ENCODE data around the gene SETD3. TPM values are rescaled to one million over a fixed set of nuclear protein-coding genes. Genes with fewer than 3 reads are reported as not detected.

SETD3 gene
- total RNA-seq, 1 donor from 2014 or later = 62.8 TPM

DNA sequence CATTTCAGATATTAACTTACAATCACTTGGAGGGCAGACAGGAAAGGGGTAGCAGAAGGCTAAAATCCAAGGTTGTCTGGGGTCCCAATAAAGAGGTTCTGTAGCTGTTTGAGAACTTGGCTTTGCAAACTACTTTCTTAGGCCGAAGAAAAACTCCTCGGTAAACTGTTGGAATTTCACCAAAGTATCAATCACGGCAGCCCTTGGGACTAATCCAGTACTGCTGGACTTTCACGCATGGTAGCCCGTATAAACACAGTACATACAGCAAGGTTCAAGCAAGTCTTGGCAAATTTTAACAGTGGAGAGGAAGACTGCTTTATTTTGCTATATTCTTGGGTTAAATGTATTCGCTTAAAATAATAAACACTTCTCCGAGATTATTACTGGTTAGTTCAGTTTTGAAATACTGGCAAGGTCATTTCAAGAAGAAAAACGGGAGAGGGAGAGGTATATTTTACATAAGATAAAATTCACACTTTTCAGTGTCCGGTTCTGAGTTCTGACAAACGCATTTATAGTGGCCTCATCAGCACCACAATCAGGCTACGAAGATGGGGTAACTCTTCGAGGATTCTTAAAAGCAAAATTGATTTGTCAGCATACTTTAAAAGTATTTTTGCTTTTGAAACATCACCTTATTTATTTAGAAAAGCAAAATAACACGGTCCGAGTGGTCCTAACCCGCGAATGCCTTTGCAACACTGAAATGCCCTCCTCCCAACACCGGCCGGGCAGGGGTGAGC is 1.3 kb downstream of the SETD3 start:
- H2AFZ ChIP-seq (ENCODE audit: low read depth, low read length) = peak overlapping the region; percentile 77
- FAIRE-seq = no peak
- no peaks in the 10 kb centered on the region for H3K9me3 Mint-ChIP-seq (ENCODE audit: unreplicated experiment)
- peaks cover 89% of the 10 kb centered on the region for H3K79me2 ChIP-seq (ENCODE audit: insufficient read depth, low read length)
- H3K4me2 ChIP-seq (ENCODE audit: low read length) = peak overlapping the region; percentile 93
- peak overlapping the region; percentile 81 for H3K9ac ChIP-seq (ENCODE audit: low read length)
- peak overlapping the region; percentile 76 for H3K4me3 ChIP-seq (ENCODE audit: insufficient read depth, low read depth, low read length)
- H3K9me3 ChIP-seq (ENCODE audit: insufficient read depth, low read depth, low read length) = no peaks in the 10 kb centered on the region
- TF ChIP-seq, protein P1, sequence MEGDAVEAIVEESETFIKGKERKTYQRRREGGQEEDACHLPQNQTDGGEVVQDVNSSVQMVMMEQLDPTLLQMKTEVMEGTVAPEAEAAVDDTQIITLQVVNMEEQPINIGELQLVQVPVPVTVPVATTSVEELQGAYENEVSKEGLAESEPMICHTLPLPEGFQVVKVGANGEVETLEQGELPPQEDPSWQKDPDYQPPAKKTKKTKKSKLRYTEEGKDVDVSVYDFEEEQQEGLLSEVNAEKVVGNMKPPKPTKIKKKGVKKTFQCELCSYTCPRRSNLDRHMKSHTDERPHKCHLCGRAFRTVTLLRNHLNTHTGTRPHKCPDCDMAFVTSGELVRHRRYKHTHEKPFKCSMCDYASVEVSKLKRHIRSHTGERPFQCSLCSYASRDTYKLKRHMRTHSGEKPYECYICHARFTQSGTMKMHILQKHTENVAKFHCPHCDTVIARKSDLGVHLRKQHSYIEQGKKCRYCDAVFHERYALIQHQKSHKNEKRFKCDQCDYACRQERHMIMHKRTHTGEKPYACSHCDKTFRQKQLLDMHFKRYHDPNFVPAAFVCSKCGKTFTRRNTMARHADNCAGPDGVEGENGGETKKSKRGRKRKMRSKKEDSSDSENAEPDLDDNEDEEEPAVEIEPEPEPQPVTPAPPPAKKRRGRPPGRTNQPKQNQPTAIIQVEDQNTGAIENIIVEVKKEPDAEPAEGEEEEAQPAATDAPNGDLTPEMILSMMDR (IDR thresholded peaks at IDR 0.05; ENCODE audit: insufficient read depth, low read depth, low read length) = no peak
- no peak for TF ChIP-seq EZH2 (IDR thresholded peaks at IDR 0.05; ENCODE audit: insufficient read depth, low read length)
- peaks cover 42% of the 10 kb centered on the region for H3K4me1 Mint-ChIP-seq (ENCODE audit: low read depth, unreplicated experiment)
- peak overlapping the region; percentile 95 for H3K4me3 Mint-ChIP-seq (ENCODE audit: unreplicated experiment)
- H4K20me1 ChIP-seq (ENCODE audit: insufficient read depth, low read length) = peaks cover 70% of the 10 kb centered on the region
- DNase-seq (ENCODE audit: low read depth) = no peak
- H3K4me1 ChIP-seq (ENCODE audit: insufficient read depth, low read length) = peaks cover 9% of the 10 kb centered on the region
- H3K36me3 ChIP-seq (ENCODE audit: insufficient read depth, low read length) = peaks cover 2% of the 10 kb centered on the region
- no peaks in the 10 kb centered on the region for H3K27me3 Mint-ChIP-seq (ENCODE audit: low read depth, unreplicated experiment)
- peak overlapping the region; percentile 56 for H3K27ac ChIP-seq (ENCODE audit: low read depth, low read length)
- peak overlapping the region; percentile 20 for H3K27ac Mint-ChIP-seq (ENCODE audit: unreplicated experiment)
- H3K36me3 Mint-ChIP-seq (ENCODE audit: low read depth, unreplicated experiment) = no peaks in the 10 kb centered on the region
- no peaks in the 10 kb centered on the region for H3K27me3 ChIP-seq (ENCODE audit: insufficient read depth, low read length)

DNA sequence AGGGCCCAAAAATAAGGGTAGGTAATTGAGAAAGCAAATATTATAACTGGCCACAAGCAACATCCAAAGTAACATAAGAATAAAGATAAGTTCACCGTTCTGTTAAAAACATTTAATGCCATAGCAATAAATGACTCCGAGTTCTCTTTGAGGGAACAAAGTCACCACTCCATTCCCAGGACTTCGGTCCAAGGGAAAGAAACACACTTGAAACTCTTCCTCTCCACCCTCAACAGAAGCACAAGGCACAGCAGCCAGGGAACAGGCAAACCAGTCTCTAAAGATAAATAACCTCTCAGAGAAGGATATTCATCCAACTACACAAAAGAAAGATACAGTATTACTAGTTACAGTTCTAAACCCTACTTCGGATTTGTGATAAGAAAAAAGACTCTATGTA is 2.5 kb downstream of the SETD3 start:
- peaks cover 9% of the 10 kb centered on the region for H3K4me1 ChIP-seq (ENCODE audit: insufficient read depth, low read length)
- Mint-ChIP-seq H3K36me3 (ENCODE audit: low read depth, unreplicated experiment) (no peaks in the 10 kb centered on the region), H3K27me3 (ENCODE audit: low read depth, unreplicated experiment) (no peaks in the 10 kb centered on the region), H3K27ac (ENCODE audit: unreplicated experiment) (no peak overlapping the region), H3K4me1 (ENCODE audit: low read depth, unreplicated experiment) (peaks cover 32% of the 10 kb centered on the region), H3K9me3 (ENCODE audit: unreplicated experiment) (no peaks in the 10 kb centered on the region), H3K4me3 (ENCODE audit: unreplicated experiment) (peak overlapping the region; percentile 95)
- H3K9me3 ChIP-seq (ENCODE audit: insufficient read depth, low read depth, low read length) = no peaks in the 10 kb centered on the region
- H2AFZ ChIP-seq (ENCODE audit: low read depth, low read length) = no peak overlapping the region
- no peak for DNase-seq (ENCODE audit: low read depth)
- H3K79me2 ChIP-seq (ENCODE audit: insufficient read depth, low read length) = peaks cover 89% of the 10 kb centered on the region
- no peaks in the 10 kb centered on the region for H3K27me3 ChIP-seq (ENCODE audit: insufficient read depth, low read length)
- no peak for FAIRE-seq
- no peak overlapping the region for H3K27ac ChIP-seq (ENCODE audit: low read depth, low read length)
- H4K20me1 ChIP-seq (ENCODE audit: insufficient read depth, low read length) = peaks cover 67% of the 10 kb centered on the region
- no peak overlapping the region for H3K4me3 ChIP-seq (ENCODE audit: insufficient read depth, low read depth, low read length)
- TF ChIP-seq EZH2 (IDR thresholded peaks at IDR 0.05; ENCODE audit: insufficient read depth, low read length) = no peak
- TF ChIP-seq, protein P1 (IDR thresholded peaks at IDR 0.05; ENCODE audit: insufficient read depth, low read depth, low read length) = no peak
- no peak overlapping the region for H3K9ac ChIP-seq (ENCODE audit: low read length)
- peak overlapping the region; percentile 93 for H3K4me2 ChIP-seq (ENCODE audit: low read length)
- peaks cover 2% of the 10 kb centered on the region for H3K36me3 ChIP-seq (ENCODE audit: insufficient read depth, low read length)

DNA sequence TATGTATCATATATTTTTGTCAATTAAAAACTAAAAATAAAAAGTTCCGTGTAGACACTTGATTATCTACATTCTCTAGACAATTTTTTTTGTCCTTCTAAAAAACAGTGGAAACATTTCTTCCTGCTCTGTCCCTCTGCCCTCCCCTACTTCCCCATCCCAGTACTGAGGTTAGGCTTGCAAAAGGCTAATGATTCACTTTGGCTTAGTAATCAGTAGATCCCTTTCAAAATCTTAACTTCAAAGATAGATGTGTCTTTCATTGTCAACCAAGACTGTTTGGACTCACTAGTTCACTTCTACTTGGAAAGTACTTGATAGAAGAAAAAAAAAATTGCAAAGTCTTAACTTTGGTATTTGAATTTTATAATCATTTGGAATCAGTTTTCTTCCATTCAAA is 3.8 kb downstream of the SETD3 start:
- FAIRE-seq (no peak), DNase-seq (ENCODE audit: low read depth) (no peak)
- H3K9ac ChIP-seq (ENCODE audit: low read length) = no peak overlapping the region
- H3K9me3 Mint-ChIP-seq (ENCODE audit: unreplicated experiment) = no peaks in the 10 kb centered on the region
- no peaks in the 10 kb centered on the region for H3K36me3 Mint-ChIP-seq (ENCODE audit: low read depth, unreplicated experiment)
- no peak overlapping the region for H3K27ac ChIP-seq (ENCODE audit: low read depth, low read length)
- H3K27ac Mint-ChIP-seq (ENCODE audit: unreplicated experiment) = no peak overlapping the region
- H4K20me1 ChIP-seq (ENCODE audit: insufficient read depth, low read length) = peaks cover 63% of the 10 kb centered on the region
- H3K4me3 Mint-ChIP-seq (ENCODE audit: unreplicated experiment) = no peak overlapping the region
- no peak for TF ChIP-seq EZH2 (IDR thresholded peaks at IDR 0.05; ENCODE audit: insufficient read depth, low read length)
- TF ChIP-seq, protein P1 (IDR thresholded peaks at IDR 0.05; ENCODE audit: insufficient read depth, low read depth, low read length) = no peak
- peaks cover 37% of the 10 kb centered on the region for H3K4me1 Mint-ChIP-seq (ENCODE audit: low read depth, unreplicated experiment)
- peaks cover 9% of the 10 kb centered on the region for H3K4me1 ChIP-seq (ENCODE audit: insufficient read depth, low read length)
- H3K27me3 Mint-ChIP-seq (ENCODE audit: low read depth, unreplicated experiment) = no peaks in the 10 kb centered on the region
- no peaks in the 10 kb centered on the region for H3K9me3 ChIP-seq (ENCODE audit: insufficient read depth, low read depth, low read length)
- H2AFZ ChIP-seq (ENCODE audit: low read depth, low read length) = no peak overlapping the region
- peaks cover 2% of the 10 kb centered on the region for H3K36me3 ChIP-seq (ENCODE audit: insufficient read depth, low read length)
- no peak overlapping the region for H3K4me2 ChIP-seq (ENCODE audit: low read length)
- H3K79me2 ChIP-seq (ENCODE audit: insufficient read depth, low read length) = peaks cover 87% of the 10 kb centered on the region
- no peaks in the 10 kb centered on the region for H3K27me3 ChIP-seq (ENCODE audit: insufficient read depth, low read length)
- no peak overlapping the region for H3K4me3 ChIP-seq (ENCODE audit: insufficient read depth, low read depth, low read length)
